ENCODE data around the gene ATP2B1.

DNA sequence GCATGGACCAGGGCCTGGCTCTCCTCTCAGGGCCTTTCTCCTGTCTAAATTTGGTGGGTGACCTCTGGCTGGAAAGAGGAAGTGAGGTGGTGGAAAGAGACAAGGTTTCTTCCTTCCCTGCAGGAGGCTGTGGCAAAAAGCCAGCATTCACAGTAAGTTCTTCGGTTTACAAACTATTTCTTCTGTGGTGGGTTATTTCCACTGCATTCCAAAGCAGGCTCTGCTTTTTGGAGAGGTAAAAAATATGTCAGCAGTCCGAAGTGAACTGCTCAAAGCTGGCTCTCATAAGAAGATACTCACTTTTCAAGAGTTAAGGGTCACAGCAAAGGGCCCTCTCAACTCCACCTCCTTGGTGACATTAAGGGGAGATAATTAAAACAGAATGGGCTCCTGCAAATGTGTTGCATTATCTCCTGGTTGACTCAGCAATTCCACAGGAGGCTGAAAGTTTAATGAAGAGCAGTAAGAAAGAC lies 133.9 kb downstream of the ATP2B1 start:
- TF ChIP-seq, protein P1, sequence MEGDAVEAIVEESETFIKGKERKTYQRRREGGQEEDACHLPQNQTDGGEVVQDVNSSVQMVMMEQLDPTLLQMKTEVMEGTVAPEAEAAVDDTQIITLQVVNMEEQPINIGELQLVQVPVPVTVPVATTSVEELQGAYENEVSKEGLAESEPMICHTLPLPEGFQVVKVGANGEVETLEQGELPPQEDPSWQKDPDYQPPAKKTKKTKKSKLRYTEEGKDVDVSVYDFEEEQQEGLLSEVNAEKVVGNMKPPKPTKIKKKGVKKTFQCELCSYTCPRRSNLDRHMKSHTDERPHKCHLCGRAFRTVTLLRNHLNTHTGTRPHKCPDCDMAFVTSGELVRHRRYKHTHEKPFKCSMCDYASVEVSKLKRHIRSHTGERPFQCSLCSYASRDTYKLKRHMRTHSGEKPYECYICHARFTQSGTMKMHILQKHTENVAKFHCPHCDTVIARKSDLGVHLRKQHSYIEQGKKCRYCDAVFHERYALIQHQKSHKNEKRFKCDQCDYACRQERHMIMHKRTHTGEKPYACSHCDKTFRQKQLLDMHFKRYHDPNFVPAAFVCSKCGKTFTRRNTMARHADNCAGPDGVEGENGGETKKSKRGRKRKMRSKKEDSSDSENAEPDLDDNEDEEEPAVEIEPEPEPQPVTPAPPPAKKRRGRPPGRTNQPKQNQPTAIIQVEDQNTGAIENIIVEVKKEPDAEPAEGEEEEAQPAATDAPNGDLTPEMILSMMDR (IDR thresholded peaks at IDR 0.05), result no peak
- no peak for TF ChIP-seq POLR2A (IDR thresholded peaks at IDR 0.05)
